Endodermal cell (in vitro differentiated cells): ENCODE data around the gene AKAP7. TPM values are rescaled to one million over a fixed set of nuclear protein-coding genes. Genes with fewer than 3 reads are reported as not detected.

Experiments
- DNase-seq: peaks from one replicate; pipeline ENCODE4 v3.0.0-alpha.2; 2017
- H3K27ac ChIP-seq: 2 replicates; pipeline ENCODE4 v1.5.1; 2013; ENCODE audit warnings: mild to moderate bottlenecking, low read depth, low read length, moderate library complexity
- H3K27me3 ChIP-seq: 2 replicates; pipeline ENCODE4 v1.6.1; 2013; ENCODE audit warnings: mild to moderate bottlenecking, low read length, moderate library complexity; ENCODE audit not compliant: insufficient read depth, control insufficient read depth, poor library complexity, severe bottlenecking
- H3K36me3 ChIP-seq: 2 replicates; pipeline ENCODE4 v1.7.0; 2013; ENCODE audit warnings: mild to moderate bottlenecking, low read length, moderate library complexity; ENCODE audit not compliant: control insufficient read depth, insufficient read depth
- H3K4me1 ChIP-seq: one replicate; pipeline ENCODE4 v1.7.0; 2013; ENCODE audit warnings: low read length; ENCODE audit not compliant: control insufficient read depth, insufficient read depth
- H3K4me3 ChIP-seq: 2 replicates; pipeline ENCODE4 v1.5.1; 2013; ENCODE audit warnings: mild to moderate bottlenecking, low read length, moderate library complexity
- H3K9ac ChIP-seq: 2 replicates; pipeline ENCODE4 v1.6.1; 2013; ENCODE audit warnings: mild to moderate bottlenecking, low read length, moderate library complexity; ENCODE audit not compliant: poor library complexity, severe bottlenecking; ENCODE audit errors: extremely low read depth
- H3K9me3 ChIP-seq: 2 replicates; pipeline ENCODE4 v1.6.1; 2013; ENCODE audit warnings: mild to moderate bottlenecking, low read length, moderate library complexity; ENCODE audit not compliant: control insufficient read depth
- H3K27ac Mint-ChIP-seq: 2 replicates; pipeline ENCODE4 v1.8.0; 2020; ENCODE audit warnings: mixed read lengths
- H3K27me3 Mint-ChIP-seq: 2 replicates; pipeline ENCODE4 v1.8.0; 2021; ENCODE audit warnings: mild to moderate bottlenecking, mixed read lengths; ENCODE audit not compliant: insufficient read depth
- H3K36me3 Mint-ChIP-seq: 2 replicates; pipeline ENCODE4 v1.8.0; 2020; ENCODE audit warnings: low read depth, mixed read lengths
- H3K4me1 Mint-ChIP-seq: 2 replicates; pipeline ENCODE4 v1.8.0; 2020; ENCODE audit warnings: mixed read lengths
- H3K4me3 Mint-ChIP-seq: 2 replicates; pipeline ENCODE4 v1.8.0; 2020; ENCODE audit warnings: mild to moderate bottlenecking, moderate library complexity, mixed read lengths
- H3K9me3 Mint-ChIP-seq: 2 replicates; pipeline ENCODE4 v1.8.0; 2020; ENCODE audit warnings: mild to moderate bottlenecking, mixed read lengths
- CTCF ChIP-seq: fragments of 200-600 bp; sonication (generic); conservative IDR thresholded peaks from 2 replicates; pipeline ENCODE4 v1.5.0; 2021; ENCODE audit warnings: antibody characterized with exemption, mild to moderate bottlenecking
- WGBS, 2 experiments: methylation state at CpG; one replicate each; pipeline versions ENCODE4 v1.1.5 to v1.1.7; 2013; ENCODE audit warnings: missing lambda C conversion rate in 2 of 2, mixed read lengths in 1 of 2; ENCODE audit not compliant: insufficient coverage in 1 of 2, insufficient read length in 1 of 2; 5-methylcytosine and 5-hydroxymethylcytosine counted together
- total RNA-seq, 2 donors: library from RNA; stranded (reverse); fragmentation: NEBNext Ultra II Directional in 1 of 2; extraction: Animal tissue kit (Norgen Biotek cat#: 25700) in 1 of 2; gene quantifications; 2 replicates in 1 of 2; 3 replicates in 1 of 2; pipeline ENCODE4 v1.2.1, GENCODE V29; 2021

Gene AKAP7
- total RNA-seq, 2 donors from 2014 or later = 6.2 to 6.7 TPM

GRCh38 chr6:131130554-131130940 is 4.7 kb upstream of the AKAP7 start:
- Histone ChIP-seq H3K9ac (no peak overlapping the region), H3K9me3 (no peaks in the 10 kb centered on the region), H3K27ac (no peak overlapping the region), H3K4me1 (no peaks in the 10 kb centered on the region), H3K36me3 (no peaks in the 10 kb centered on the region), H3K27me3 (no peaks in the 10 kb centered on the region), H3K4me3 (no peak overlapping the region)
- Mint-ChIP-seq H3K4me3 (no peak overlapping the region), H3K36me3 (no peaks in the 10 kb centered on the region), H3K27ac (no peak overlapping the region), H3K27me3 (peaks cover 8% of the 10 kb centered on the region), H3K4me1 (peaks cover 6% of the 10 kb centered on the region), H3K9me3 (no peaks in the 10 kb centered on the region)
- 88 to 100% methylated on average over 2 to 5 of the region's 5 CpGs for WGBS, 2 experiments
- DNase-seq = no peak
- TF ChIP-seq CTCF = no peak

GRCh38 chr6:131132360-131132759 is 2.9 kb upstream of the AKAP7 start:
- H3K27ac ChIP-seq = no peak overlapping the region
- H3K4me3 ChIP-seq = no peak overlapping the region
- peaks cover 17% of the 10 kb centered on the region for H3K27me3 Mint-ChIP-seq
- no peak for DNase-seq
- 94 to 97% methylated on average over 4 of the region's 4 CpGs for WGBS, 2 experiments
- H3K9me3 Mint-ChIP-seq = no peaks in the 10 kb centered on the region
- H3K36me3 Mint-ChIP-seq = no peaks in the 10 kb centered on the region
- no peak overlapping the region for H3K27ac Mint-ChIP-seq
- no peaks in the 10 kb centered on the region for H3K4me1 ChIP-seq
- no peak overlapping the region for H3K9ac ChIP-seq
- H3K9me3 ChIP-seq = no peaks in the 10 kb centered on the region
- no peaks in the 10 kb centered on the region for H3K36me3 ChIP-seq
- H3K4me1 Mint-ChIP-seq = peaks cover 6% of the 10 kb centered on the region
- H3K4me3 Mint-ChIP-seq = no peak overlapping the region
- H3K27me3 ChIP-seq = no peaks in the 10 kb centered on the region
- TF ChIP-seq CTCF = no peak

- peak overlapping the region; percentile 70 for H3K4me3 Mint-ChIP-seq
- H3K9ac ChIP-seq = peak overlapping the region; percentile 52
- H3K27ac Mint-ChIP-seq = no peak overlapping the region
- H3K36me3 ChIP-seq = no peaks in the 10 kb centered on the region
- peaks cover 4% of the 10 kb centered on the region for H3K36me3 Mint-ChIP-seq
- H3K27me3 ChIP-seq = no peaks in the 10 kb centered on the region
- peaks cover 20% of the 10 kb centered on the region for H3K27me3 Mint-ChIP-seq
- H3K9me3 ChIP-seq = no peaks in the 10 kb centered on the region
- no peaks in the 10 kb centered on the region for H3K9me3 Mint-ChIP-seq
- H3K27ac ChIP-seq = no peak overlapping the region
- WGBS, 2 experiments = 91 to 95% methylated on average over 4 to 14 of the region's 14 CpGs
- H3K4me3 ChIP-seq = peak overlapping the region; percentile 82
- H3K4me1 ChIP-seq = no peaks in the 10 kb centered on the region
- no peak for DNase-seq
- TF ChIP-seq CTCF = no peak
- H3K4me1 Mint-ChIP-seq = peaks cover 6% of the 10 kb centered on the region
Measured at GRCh38 chr6:131134220-131134979, 867 bp upstream of the AKAP7 start.
